ENCODE measurements around the gene ZNF511. TPM values are rescaled to one million over a fixed set of nuclear protein-coding genes. Genes with fewer than 3 reads are reported as not detected.

Gene ZNF511, protein sequence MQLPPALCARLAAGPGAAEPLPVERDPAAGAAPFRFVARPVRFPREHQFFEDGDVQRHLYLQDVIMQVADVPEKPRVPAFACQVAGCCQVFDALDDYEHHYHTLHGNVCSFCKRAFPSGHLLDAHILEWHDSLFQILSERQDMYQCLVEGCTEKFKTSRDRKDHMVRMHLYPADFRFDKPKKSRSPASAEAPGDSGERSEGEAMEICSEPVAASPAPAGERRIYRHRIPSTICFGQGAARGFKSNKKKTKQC
- total RNA-seq (10 to 100 TPM; 82.2 to 83.2 TPM), polyA plus RNA-seq (90.8 TPM)

DNA sequence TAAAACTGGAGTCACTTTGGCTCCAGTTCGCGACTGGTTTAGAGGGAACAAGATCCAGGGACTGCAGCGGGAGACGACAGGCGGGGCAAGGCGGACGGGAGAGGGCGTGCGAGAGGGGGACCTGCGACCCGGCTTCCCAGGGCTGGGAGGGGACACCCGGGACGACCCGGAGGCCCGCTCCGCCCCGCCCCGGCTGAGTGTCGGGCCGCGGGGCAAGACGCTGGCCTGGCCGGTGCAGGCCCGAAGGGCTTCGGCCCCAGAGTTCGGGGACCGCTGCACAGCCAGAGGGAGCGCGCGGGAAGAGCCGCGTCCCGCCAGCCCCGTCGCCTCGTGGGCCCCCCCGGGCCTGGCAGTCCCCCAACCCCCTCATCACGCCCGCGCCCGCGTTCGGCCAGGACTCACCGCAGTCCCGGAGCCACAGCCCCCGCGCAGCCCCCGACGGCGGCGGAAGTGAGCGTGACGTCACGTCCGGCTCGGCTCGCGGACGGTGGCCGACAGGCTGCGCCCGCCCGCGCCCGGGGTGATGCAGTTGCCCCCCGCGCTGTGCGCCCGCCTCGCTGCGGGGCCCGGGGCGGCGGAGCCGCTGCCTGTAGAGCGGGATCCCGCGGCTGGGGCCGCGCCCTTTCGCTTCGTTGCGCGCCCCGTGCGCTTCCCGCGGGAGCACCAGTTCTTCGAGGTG lies at the start of gene ZNF511, which contains the start of gene TUBGCP2:
Gene ZNF511 (plus strand): TSS at position 494 of the 679 bp plus-strand sequence. CDS start 30 bp downstream, at position 524.
Gene TUBGCP2 (minus strand): TSS at position 452 of the 679 bp plus-strand sequence. CDS start 5,931 bp downstream, outside the sequence.
- H3K27me3 Mint-ChIP-seq = peaks cover 0 to 7% of the 10 kb centered on the region in 2 donors

DNA sequence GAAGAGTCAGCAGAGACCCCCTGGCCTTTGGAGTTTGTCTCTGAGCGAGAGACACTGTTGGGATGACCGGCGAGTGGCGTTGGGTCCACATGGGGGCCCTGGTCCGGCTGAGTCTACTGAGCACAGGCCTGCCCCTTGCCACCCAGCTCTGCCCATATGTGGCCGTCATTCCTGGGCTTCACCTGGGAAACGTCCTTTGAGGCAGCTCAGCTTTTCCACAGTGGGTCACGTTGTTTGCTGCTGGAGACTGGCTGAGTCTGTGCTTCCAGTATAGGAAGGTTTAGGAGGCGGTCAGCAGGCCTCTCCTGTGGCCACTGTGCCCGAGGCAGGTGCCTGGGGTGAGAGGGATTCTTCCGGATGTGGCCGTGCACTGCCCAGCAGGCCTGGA lies 49.1 kb upstream of the ZNF511 start:
- Histone ChIP-seq H3K9me3 (ENCODE audit: low read length) (no peaks in the 10 kb centered on the region), H3K4me3 (ENCODE audit: low read length) (no peak overlapping the region), H3K36me3 (ENCODE audit: insufficient read depth, low read length) (no peaks in the 10 kb centered on the region), H3K4me1 (ENCODE audit: insufficient read depth, low read length) (peaks cover 72% of the 10 kb centered on the region), H3K27ac (ENCODE audit: low read depth, low read length) (peak overlapping the region; percentile 27), H3K27me3 (ENCODE audit: insufficient read depth, low read length, poor library complexity, severe bottlenecking) (no peaks in the 10 kb centered on the region)
- ChIA-PET POLR2A (interaction anchor here (2.1 to 3.7 kb wide), 2 partner anchors 15 to 18 kb away, joined by 8 to 15 read pairs; no protein-coding TSS in a partner anchor), CTCF (interaction anchor here (0.9 to 2.7 kb wide), 3 partner anchors 16 to 19 kb away, joined by 3 to 13 read pairs (median 4); no protein-coding TSS in a partner anchor)
- Mint-ChIP-seq H3K4me1 (peaks cover 50 to 70% (median 64%) of the 10 kb centered on the region in 3 donors), H3K4me3 (peak overlapping the region; percentile 56 to 92 (median 80)), H3K9me3 (no peaks in the 10 kb centered on the region), H3K36me3 (peaks cover 0 to 3% (median 0%) of the 10 kb centered on the region in 3 donors), H3K27ac (peak overlapping the region; percentile 87 to 99 (median 97)), H3K27me3 (peaks cover 0 to 2% of the 10 kb centered on the region in 2 donors)
- DNase-seq = no peak

More for the DNA sequence above, at the start of gene ZNF511, which contains the start of gene TUBGCP2:
- Mint-ChIP-seq H3K36me3 (peaks cover 0 to 60% (median 6%) of the 10 kb centered on the region in 3 donors), H3K4me3 (peak within 1 kb of the TSS; percentile 94 to 99 (median 99)), H3K27ac (peak within 1 kb of the TSS; percentile 98 to 100 (median 100)), H3K4me1 (peaks cover 30 to 41% (median 30%) of the 10 kb centered on the region in 3 donors), H3K9me3 (peaks cover 0 to 3% (median 2%) of the 10 kb centered on the region in 5 donors)
- peak; percentile 85 to 95 (median 94) for DNase-seq
- ChIA-PET POLR2A (interaction anchor here (1.4 to 1.5 kb wide), 2 partner anchors 30 to 32 kb away, joined by 5 to 6 read pairs; partner anchors contain the start of gene ADAM8), CTCF (interaction anchor here (0.9 to 2.5 kb wide), 15 partner anchors 10 to 80 kb away, joined by 3 to 28 read pairs (median 4); partner anchors contain the start of gene ADAM8)
- Histone ChIP-seq H3K9me3 (ENCODE audit: low read length) (no peaks in the 10 kb centered on the region), H3K4me3 (ENCODE audit: low read length) (peak within 1 kb of the TSS; percentile 88), H3K27ac (ENCODE audit: low read depth, low read length) (peak within 1 kb of the TSS; percentile 99), H3K4me1 (ENCODE audit: insufficient read depth, low read length) (peaks cover 18% of the 10 kb centered on the region), H3K27me3 (ENCODE audit: insufficient read depth, low read length, poor library complexity, severe bottlenecking) (no peaks in the 10 kb centered on the region), H3K36me3 (ENCODE audit: insufficient read depth, low read length) (peaks cover 17% of the 10 kb centered on the region)

DNA sequence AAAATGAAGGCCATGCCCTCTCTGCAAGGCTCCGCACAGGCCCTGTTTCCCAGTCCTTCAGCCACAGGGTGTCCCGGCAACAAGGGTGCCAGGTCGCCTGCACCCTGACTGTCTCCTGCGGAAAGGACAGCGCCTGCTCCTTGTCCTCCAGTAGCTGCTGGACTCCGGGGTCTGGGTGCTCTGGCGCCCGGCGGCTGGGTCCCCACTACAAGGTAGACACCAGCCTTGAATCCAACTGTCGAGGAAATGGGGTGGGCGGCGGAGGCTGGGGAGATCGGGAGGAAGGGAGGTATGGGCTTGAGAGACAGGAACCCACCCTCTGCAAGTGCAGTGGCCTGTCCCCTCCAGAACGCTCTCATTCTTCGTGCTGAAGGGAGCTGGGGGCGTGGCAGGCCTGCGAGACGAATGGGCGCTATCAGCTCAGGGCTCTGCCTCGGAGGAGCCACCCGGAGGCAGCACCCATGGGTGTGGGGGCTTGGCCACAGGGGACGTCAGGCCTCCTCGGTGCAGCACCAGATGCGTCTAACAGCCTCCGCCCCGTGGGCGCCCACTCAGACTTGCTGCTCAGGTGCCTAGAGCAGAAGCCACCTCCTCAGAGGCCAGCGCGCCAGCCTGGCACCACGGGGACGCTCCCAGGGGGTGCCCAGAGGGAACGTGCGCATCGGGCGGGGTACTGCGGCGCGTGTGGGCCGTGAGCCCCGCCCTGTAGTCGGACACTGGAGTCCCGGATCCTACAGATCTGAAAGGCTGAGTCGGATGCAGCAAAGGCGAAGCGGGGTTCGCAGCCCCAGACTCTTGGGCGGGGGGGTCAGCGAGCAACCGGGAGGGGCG lies 47.6 kb upstream of the ZNF511 start:
- H3K4me3 Mint-ChIP-seq = peak overlapping the region; percentile 49 to 92 (median 77)
- no peaks in the 10 kb centered on the region for H3K9me3 Mint-ChIP-seq
- no peaks in the 10 kb centered on the region for H3K9me3 ChIP-seq (ENCODE audit: low read length)
- CTCF ChIA-PET = interaction anchor here (2.0 kb wide), 1 partner anchor 18 kb away, joined by 6 read pairs; no protein-coding TSS in a partner anchor
- peaks cover 79% of the 10 kb centered on the region for H3K4me1 ChIP-seq (ENCODE audit: insufficient read depth, low read length)
- DNase-seq = peak; percentile 62 to 89 (median 76)
- H3K27ac ChIP-seq (ENCODE audit: low read depth, low read length) = peak overlapping the region; percentile 69
- POLR2A ChIA-PET = interaction anchor here (0.6 to 3.7 kb wide), 2 partner anchors 15 to 17 kb away, joined by 4 to 15 read pairs; partner anchors contain the start of gene ADAM8
- H3K27me3 ChIP-seq (ENCODE audit: insufficient read depth, low read length, poor library complexity, severe bottlenecking) = no peaks in the 10 kb centered on the region
- peak overlapping the region; percentile 45 for H3K4me3 ChIP-seq (ENCODE audit: low read length)
- peak overlapping the region; percentile 88 to 99 (median 96) for H3K27ac Mint-ChIP-seq
- H3K27me3 Mint-ChIP-seq = peaks cover 0 to 2% of the 10 kb centered on the region in 2 donors
- peaks cover 0 to 9% (median 0%) of the 10 kb centered on the region in 3 donors for H3K36me3 Mint-ChIP-seq
- H3K36me3 ChIP-seq (ENCODE audit: insufficient read depth, low read length) = no peaks in the 10 kb centered on the region
- peaks cover 57 to 84% (median 76%) of the 10 kb centered on the region in 3 donors for H3K4me1 Mint-ChIP-seq

DNA sequence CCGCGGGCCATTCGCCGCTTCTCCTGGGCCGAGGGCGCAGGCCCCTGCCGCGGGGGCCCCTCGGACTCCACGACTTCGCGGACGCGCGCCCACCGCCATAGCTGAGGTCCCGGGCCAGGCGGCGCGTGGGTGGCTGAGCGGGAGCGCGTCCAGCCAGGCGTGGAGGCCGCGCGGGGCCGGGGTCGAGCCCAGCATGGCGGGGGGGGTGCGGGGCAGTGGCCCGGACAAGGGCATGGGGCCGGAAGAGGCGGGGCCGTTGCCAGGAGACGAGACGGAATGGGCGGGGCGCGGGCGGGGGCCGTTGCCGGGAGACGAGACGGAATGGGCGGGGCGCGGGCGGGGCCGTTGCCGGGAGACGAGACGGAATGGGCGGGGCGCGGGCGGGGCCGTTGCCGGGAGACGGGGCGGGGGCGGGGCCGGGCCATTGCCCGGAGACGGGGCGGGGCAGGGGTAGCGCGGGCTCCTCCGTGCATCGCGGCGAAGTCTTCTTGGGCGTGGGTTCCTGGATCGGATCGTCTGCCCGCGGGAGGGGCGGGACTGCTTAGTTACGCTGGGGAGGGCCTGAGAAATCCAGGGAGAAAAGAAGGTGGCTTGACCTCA lies 46.9 kb upstream of the ZNF511 start:
- Histone ChIP-seq H3K27me3 (ENCODE audit: insufficient read depth, low read length, poor library complexity, severe bottlenecking) (no peaks in the 10 kb centered on the region), H3K27ac (ENCODE audit: low read depth, low read length) (peak overlapping the region; percentile 69), H3K4me3 (ENCODE audit: low read length) (peak overlapping the region; percentile 45), H3K9me3 (ENCODE audit: low read length) (no peaks in the 10 kb centered on the region), H3K36me3 (ENCODE audit: insufficient read depth, low read length) (no peaks in the 10 kb centered on the region), H3K4me1 (ENCODE audit: insufficient read depth, low read length) (peaks cover 78% of the 10 kb centered on the region)
- ChIA-PET POLR2A (interaction anchor here (1.3 to 3.7 kb wide), 2 partner anchors 16 kb away, joined by 7 to 15 read pairs; no protein-coding TSS in a partner anchor), CTCF (interaction anchor here (1.1 to 2.0 kb wide), 5 partner anchors 13 to 68 kb away, joined by 3 to 6 read pairs (median 5); no protein-coding TSS in a partner anchor)
- H3K36me3 Mint-ChIP-seq = peaks cover 0 to 9% (median 0%) of the 10 kb centered on the region in 3 donors
- H3K27ac Mint-ChIP-seq = peak overlapping the region; percentile 76 to 99 (median 91)
- peak overlapping the region; percentile 73 to 92 (median 79) for H3K4me3 Mint-ChIP-seq
- no peaks in the 10 kb centered on the region for H3K9me3 Mint-ChIP-seq
- peaks cover 57 to 84% (median 76%) of the 10 kb centered on the region in 3 donors for H3K4me1 Mint-ChIP-seq
- H3K27me3 Mint-ChIP-seq = peaks cover 0 to 2% of the 10 kb centered on the region in 2 donors
- peak; percentile 75 to 91 (median 82) for DNase-seq

DNA sequence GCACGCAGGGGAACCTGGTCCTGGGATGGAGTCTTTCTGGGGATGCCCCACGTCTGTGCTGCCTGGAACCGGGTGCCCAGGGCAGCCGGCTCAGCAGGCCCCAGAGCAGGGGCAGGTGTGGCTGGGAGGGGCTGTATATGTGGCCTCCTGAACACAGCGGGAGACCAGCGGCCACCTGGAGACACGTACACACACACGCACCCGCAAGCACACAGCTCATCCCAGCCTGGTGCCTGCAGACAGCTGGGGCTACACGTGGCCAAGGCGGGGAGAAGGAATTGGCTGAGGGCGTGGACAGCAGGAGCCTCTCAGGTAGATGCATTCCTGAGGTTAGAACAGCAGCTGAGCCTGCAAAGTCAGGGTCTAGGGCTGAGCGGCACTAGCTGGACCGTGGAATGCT lies 46.0 kb upstream of the ZNF511 start:
- Histone ChIP-seq H3K27ac (ENCODE audit: low read depth, low read length) (peak overlapping the region; percentile 9), H3K4me1 (ENCODE audit: insufficient read depth, low read length) (peaks cover 70% of the 10 kb centered on the region), H3K36me3 (ENCODE audit: insufficient read depth, low read length) (no peaks in the 10 kb centered on the region), H3K9me3 (ENCODE audit: low read length) (no peaks in the 10 kb centered on the region), H3K27me3 (ENCODE audit: insufficient read depth, low read length, poor library complexity, severe bottlenecking) (no peaks in the 10 kb centered on the region), H3K4me3 (ENCODE audit: low read length) (no peak overlapping the region)
- DNase-seq = no peak
- Mint-ChIP-seq H3K27me3 (peaks cover 0 to 2% of the 10 kb centered on the region in 2 donors), H3K4me1 (peaks cover 50 to 76% (median 68%) of the 10 kb centered on the region in 3 donors), H3K36me3 (peaks cover 0 to 11% (median 0%) of the 10 kb centered on the region in 3 donors), H3K4me3 (peak overlapping the region in 6 of 7 donors; percentile 73 to 89 (median 79)), H3K9me3 (no peaks in the 10 kb centered on the region), H3K27ac (peak overlapping the region; percentile 50 to 99 (median 91))
- POLR2A ChIA-PET = interaction anchor here (1.3 kb wide), 1 partner anchor 16 kb away, joined by 7 read pairs; no protein-coding TSS in a partner anchor
- CTCF ChIA-PET = interaction anchor here (1.1 to 1.7 kb wide), 4 partner anchors 12 to 67 kb away, joined by 3 to 6 read pairs (median 4); no protein-coding TSS in a partner anchor

DNA sequence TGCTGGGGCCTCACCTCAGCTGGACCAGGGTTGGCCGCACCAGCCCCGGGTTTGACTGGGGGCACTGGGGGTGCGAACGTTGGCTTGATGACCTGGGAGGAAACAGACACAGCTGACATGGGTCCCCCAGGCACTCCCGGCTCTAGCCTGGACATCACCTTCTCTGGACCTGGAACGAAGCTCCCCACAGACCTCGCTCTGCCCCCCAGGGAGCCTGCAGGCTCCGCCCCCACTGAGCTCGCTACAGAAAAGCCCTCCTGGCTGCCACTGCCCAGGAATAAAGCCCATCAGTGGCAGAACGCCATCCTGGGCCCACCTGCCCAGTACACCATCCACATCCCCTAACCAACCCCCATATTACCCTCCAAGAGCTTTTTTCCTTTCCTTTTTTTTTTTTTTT lies 45.0 kb upstream of the ZNF511 start:
- Histone ChIP-seq H3K36me3 (ENCODE audit: insufficient read depth, low read length) (no peaks in the 10 kb centered on the region), H3K27me3 (ENCODE audit: insufficient read depth, low read length, poor library complexity, severe bottlenecking) (no peaks in the 10 kb centered on the region), H3K4me1 (ENCODE audit: insufficient read depth, low read length) (peaks cover 60% of the 10 kb centered on the region), H3K27ac (ENCODE audit: low read depth, low read length) (no peak overlapping the region), H3K4me3 (ENCODE audit: low read length) (no peak overlapping the region), H3K9me3 (ENCODE audit: low read length) (no peaks in the 10 kb centered on the region)
- peak overlapping the region in 3 of 7 donors; percentile 31 to 71 (median 45) for H3K4me3 Mint-ChIP-seq
- H3K36me3 Mint-ChIP-seq = peaks cover 0 to 14% (median 0%) of the 10 kb centered on the region in 3 donors
- POLR2A ChIA-PET = interaction anchor here (1.0 to 1.8 kb wide), 2 partner anchors 12 to 14 kb away, joined by 7 to 9 read pairs; partner anchors contain the start of gene ADAM8
- peak overlapping the region in 7 of 8 donors; percentile 51 to 99 (median 88) for H3K27ac Mint-ChIP-seq
- CTCF ChIA-PET = interaction anchor here (0.7 to 1.5 kb wide), 5 partner anchors 11 to 65 kb away, joined by 3 to 10 read pairs (median 5); no protein-coding TSS in a partner anchor
- no peaks in the 10 kb centered on the region for H3K9me3 Mint-ChIP-seq
- DNase-seq = no peak
- H3K27me3 Mint-ChIP-seq = peaks cover 0 to 2% of the 10 kb centered on the region in 2 donors
- H3K4me1 Mint-ChIP-seq = peaks cover 45 to 67% (median 63%) of the 10 kb centered on the region in 3 donors

Data from CD8-positive, alpha-beta memory T cell (primary cell).